Breast epithelium (tissue), 3 donors: ENCODE measurements around the gene CSNK1G1.

Source experiments
- POLR2A ChIP-seq: fragments of 450-650 bp; IDR thresholded peaks from one replicate; pipeline ENCODE4 v1.6.1; 2016; ENCODE audit warnings: antibody characterized with exemption, mild to moderate bottlenecking, moderate library complexity
- TF ChIP-seq, protein P1 (sequence below), 3 donors: fragments of 450-650 bp; IDR thresholded peaks; one replicate each; pipeline ENCODE4 v1.5.1; 2016 to 2017; ENCODE audit warnings: antibody characterized with exemption in 3 of 3, mild to moderate bottlenecking in 3 of 3, moderate library complexity in 3 of 3

DNA sequence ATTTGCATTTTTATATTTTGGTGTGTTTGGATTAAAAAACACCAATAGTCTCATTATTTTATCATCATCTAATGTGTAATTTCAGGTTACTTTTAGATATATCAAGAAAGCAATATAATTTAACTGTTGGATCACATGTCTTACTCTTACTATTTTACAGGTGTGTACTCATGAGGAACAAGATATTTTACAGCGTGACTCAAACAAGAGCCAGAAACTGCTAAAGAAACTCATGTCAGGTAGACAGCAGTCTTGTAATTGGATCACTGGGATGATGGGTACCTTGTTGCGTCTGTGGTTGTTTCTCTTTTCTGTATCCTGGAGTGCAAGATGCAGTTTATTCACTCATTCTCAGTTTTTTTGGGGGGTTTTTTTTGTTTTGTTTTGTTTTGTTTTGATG lies 44.6 kb upstream of the CSNK1G1 start:
- TF ChIP-seq, protein P1, sequence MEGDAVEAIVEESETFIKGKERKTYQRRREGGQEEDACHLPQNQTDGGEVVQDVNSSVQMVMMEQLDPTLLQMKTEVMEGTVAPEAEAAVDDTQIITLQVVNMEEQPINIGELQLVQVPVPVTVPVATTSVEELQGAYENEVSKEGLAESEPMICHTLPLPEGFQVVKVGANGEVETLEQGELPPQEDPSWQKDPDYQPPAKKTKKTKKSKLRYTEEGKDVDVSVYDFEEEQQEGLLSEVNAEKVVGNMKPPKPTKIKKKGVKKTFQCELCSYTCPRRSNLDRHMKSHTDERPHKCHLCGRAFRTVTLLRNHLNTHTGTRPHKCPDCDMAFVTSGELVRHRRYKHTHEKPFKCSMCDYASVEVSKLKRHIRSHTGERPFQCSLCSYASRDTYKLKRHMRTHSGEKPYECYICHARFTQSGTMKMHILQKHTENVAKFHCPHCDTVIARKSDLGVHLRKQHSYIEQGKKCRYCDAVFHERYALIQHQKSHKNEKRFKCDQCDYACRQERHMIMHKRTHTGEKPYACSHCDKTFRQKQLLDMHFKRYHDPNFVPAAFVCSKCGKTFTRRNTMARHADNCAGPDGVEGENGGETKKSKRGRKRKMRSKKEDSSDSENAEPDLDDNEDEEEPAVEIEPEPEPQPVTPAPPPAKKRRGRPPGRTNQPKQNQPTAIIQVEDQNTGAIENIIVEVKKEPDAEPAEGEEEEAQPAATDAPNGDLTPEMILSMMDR (IDR thresholded peaks at IDR 0.05), result no peak
- no peak for TF ChIP-seq POLR2A
